IMR-90 (cell line): Measurements from ENCODE around the gene PRKCG. TPM values are rescaled to one million over a fixed set of nuclear protein-coding genes. Genes with fewer than 3 reads are reported as not detected.
A peak's percentile ranks its signal among the peaks of the same experiment; 100 is the strongest.

Experiments used
- ATAC-seq: fragments of 200-7000 bp; cut with Tn5 transposase; 2 replicates; pipeline ENCODE4 v1.9.1; 2020; ENCODE audit warnings: low read depth, mild to moderate bottlenecking, moderate library complexity
- BruUV-seq: library from RNA; stranded (reverse); fragments of 400-500 nt; replicated peaks from 2 replicates; lab custom pipeline; 2021; lab: Mats Ljungman, UMichigan
- CTCF ChIA-PET: fragments of 300-600 bp; formaldehyde crosslinking; extraction: SDS; loops from one replicate; lab custom pipeline; 2021; ENCODE audit warnings: antibody characterized with exemption; lab: Yijun Ruan, JAX
- POLR2A ChIA-PET: fragments of 300-600 bp; sonication (Branson Sonifier 250); formaldehyde crosslinking; loops from one replicate; lab custom pipeline; 2022; ENCODE audit warnings: antibody characterized with exemption; ENCODE audit not compliant: unreplicated experiment; lab: Charles Lee
- DNase-seq: peaks from one replicate; pipeline ENCODE4 v3.0.0; 2013
- H2AFZ ChIP-seq: replicated peaks from 2 replicates; pipeline ENCODE3; 2013; ENCODE audit warnings: low read length, mild to moderate bottlenecking; ENCODE audit not compliant: poor library complexity
- H2AK5ac ChIP-seq: 2 replicates; pipeline ENCODE4 v1.6.1; 2013; ENCODE audit warnings: low read depth, low read length, inconsistent platforms
- H2AK9ac ChIP-seq: replicated peaks from 2 replicates; pipeline ENCODE3; 2013; ENCODE audit warnings: mild to moderate bottlenecking, low read depth, low read length, moderate library complexity; ENCODE audit not compliant: poor library complexity
- H2BK120ac ChIP-seq: 2 replicates; pipeline ENCODE4 v1.6.1; 2013; ENCODE audit warnings: low read depth, low read length, inconsistent platforms
- H2BK15ac ChIP-seq: 3 replicates; pipeline ENCODE4 v1.6.1; 2013; ENCODE audit warnings: low read depth, low read length, inconsistent platforms
- H2BK20ac ChIP-seq: 2 replicates; pipeline ENCODE4 v1.6.1; 2013; ENCODE audit warnings: low read depth, mild to moderate bottlenecking, inconsistent platforms, low read length, moderate library complexity
- H2BK5ac ChIP-seq: 2 replicates; pipeline ENCODE4 v1.6.1; 2013; ENCODE audit warnings: mild to moderate bottlenecking, low read depth, low read length, inconsistent platforms; ENCODE audit not compliant: poor library complexity, severe bottlenecking
- H3K14ac ChIP-seq: replicated peaks from 2 replicates; pipeline ENCODE4 v1.6.1; 2013; ENCODE audit warnings: low read depth, low read length, inconsistent platforms
- H3K18ac ChIP-seq: 2 replicates; pipeline ENCODE4 v1.6.1; 2013; ENCODE audit warnings: low read depth, low read length, control low read depth
- H3K23ac ChIP-seq: 2 replicates; pipeline ENCODE4 v1.6.1; 2013; ENCODE audit warnings: low read depth, low read length, inconsistent platforms
- H3K27ac ChIP-seq: 2 replicates; pipeline ENCODE4 v1.5.1; 2013; ENCODE audit warnings: mild to moderate bottlenecking, control low read depth, low read length; ENCODE audit not compliant: insufficient read depth
- H3K27me3 ChIP-seq: 2 replicates; pipeline ENCODE4 v1.6.1; 2013; ENCODE audit warnings: low read length; ENCODE audit not compliant: control insufficient read depth, insufficient read depth
- H3K36me3 ChIP-seq: 2 replicates; pipeline ENCODE4 v1.6.1; 2013; ENCODE audit warnings: low read length, mixed read lengths; ENCODE audit not compliant: control insufficient read depth, insufficient read depth
- H3K4ac ChIP-seq: 2 replicates; pipeline ENCODE4 v1.6.1; 2013; ENCODE audit warnings: low read depth, low read length, inconsistent platforms
- H3K4me1 ChIP-seq: 2 replicates; pipeline ENCODE4 v1.6.1; 2013; ENCODE audit warnings: low read length, mixed read lengths; ENCODE audit not compliant: control insufficient read depth, insufficient read depth
- H3K4me2 ChIP-seq: 2 replicates; pipeline ENCODE4 v1.6.1; 2013; ENCODE audit warnings: low read depth, mild to moderate bottlenecking, control low read depth, low read length, moderate library complexity
- H3K4me3 ChIP-seq: 2 replicates; pipeline ENCODE4 v1.5.1; 2013; ENCODE audit warnings: low read depth, mild to moderate bottlenecking, control low read depth, low read length, moderate library complexity; ENCODE audit not compliant: insufficient read depth
- H3K56ac ChIP-seq: 2 replicates; pipeline ENCODE4 v1.6.1; 2013; ENCODE audit warnings: low read length, inconsistent platforms; ENCODE audit not compliant: insufficient read depth; ENCODE audit errors: extremely low read depth
- H3K79me1 ChIP-seq, 2 experiments: 2 replicates each; pipeline ENCODE4 v1.6.1; 2013; ENCODE audit warnings: low read length in 2 of 2, inconsistent platforms in 1 of 2, low read depth in 1 of 2
- H3K9ac ChIP-seq: 2 replicates; pipeline ENCODE4 v1.6.1; 2013; ENCODE audit warnings: low read depth, low read length, control low read depth
- H3K9me1 ChIP-seq: 2 replicates; pipeline ENCODE4 v1.6.1; 2013; ENCODE audit warnings: low read length, inconsistent platforms; ENCODE audit not compliant: insufficient read depth
- H3K9me3 ChIP-seq: 2 replicates; pipeline ENCODE4 v1.6.1; 2013; ENCODE audit warnings: low read length; ENCODE audit not compliant: control insufficient read depth, insufficient read depth
- H4K20me1 ChIP-seq: 2 replicates; pipeline ENCODE4 v1.6.1; 2013; ENCODE audit warnings: low read length, inconsistent platforms; ENCODE audit not compliant: insufficient read depth
- H4K5ac ChIP-seq: 2 replicates; pipeline ENCODE4 v1.6.1; 2013; ENCODE audit warnings: mild to moderate bottlenecking, low read depth, low read length, control low read depth
- H4K8ac ChIP-seq, 2 experiments: 2 replicates each; pipeline ENCODE4 v1.6.1; 2013; ENCODE audit warnings: low read depth in 2 of 2, low read length in 2 of 2, control low read depth in 1 of 2, inconsistent platforms in 1 of 2
- H4K91ac ChIP-seq: 2 replicates; pipeline ENCODE4 v1.6.1; 2013; ENCODE audit warnings: low read depth, low read length, inconsistent platforms; ENCODE audit not compliant: insufficient read depth
- BHLHE40 ChIP-seq: fragments of 150-350 bp; IDR thresholded peaks from 2 replicates; pipeline ENCODE4 v1.6.1; 2016; ENCODE audit warnings: mild to moderate bottlenecking, low read depth, low read length
- CHD1 ChIP-seq: IDR thresholded peaks from 2 replicates; pipeline ENCODE4 v1.6.1; 2012; ENCODE audit warnings: low read depth, low read length, improper control_type of control experiment
- CTCF ChIP-seq: conservative IDR thresholded peaks from 2 replicates; pipeline ENCODE4 v1.5.1; 2012; ENCODE audit warnings: mild to moderate bottlenecking, low read depth, low read length, improper control_type of control experiment
- FOS ChIP-seq: fragments of 150-350 bp; IDR thresholded peaks from 2 replicates; pipeline ENCODE4 v1.6.1; 2016; ENCODE audit warnings: low read depth, low read length
- MAFK ChIP-seq: IDR thresholded peaks from 2 replicates; pipeline ENCODE4 v1.6.1; 2012; ENCODE audit warnings: low read depth, low read length, improper control_type of control experiment
- MAZ ChIP-seq: IDR thresholded peaks from 2 replicates; pipeline ENCODE4 v1.6.1; 2012; ENCODE audit warnings: low read depth, mild to moderate bottlenecking, low read length, improper control_type of control experiment, moderate library complexity, borderline replicate concordance
- NFE2L2 ChIP-seq: fragments of 150-350 bp; IDR thresholded peaks from 2 replicates; pipeline ENCODE4 v1.6.1; 2016; ENCODE audit warnings: low read depth, mild to moderate bottlenecking, low read length
- POLR2A ChIP-seq: IDR thresholded peaks from 2 replicates; pipeline ENCODE4 v1.6.1; 2012; ENCODE audit warnings: mild to moderate bottlenecking, low read depth, low read length
- RAD21 ChIP-seq: IDR thresholded peaks from 2 replicates; pipeline ENCODE4 v1.6.1; 2012; ENCODE audit warnings: low read length, improper control_type of control experiment
- RCOR1 ChIP-seq: IDR thresholded peaks from 2 replicates; pipeline ENCODE4 v1.6.1; 2012; ENCODE audit warnings: mild to moderate bottlenecking, low read length, improper control_type of control experiment; ENCODE audit not compliant: insufficient replicate concordance
- RFX5 ChIP-seq: IDR thresholded peaks from 2 replicates; pipeline ENCODE4 v1.8.0; 2012; ENCODE audit warnings: low read depth, mild to moderate bottlenecking, low read length, moderate library complexity
- SMC3 ChIP-seq: fragments of 150-350 bp; IDR thresholded peaks from 2 replicates; pipeline ENCODE4 v1.6.1; 2016; ENCODE audit warnings: low read depth, mild to moderate bottlenecking, antibody characterized with exemption, low read length, moderate library complexity
- USF2 ChIP-seq: fragments of 150-350 bp; IDR thresholded peaks from 2 replicates; pipeline ENCODE4 v1.6.1; 2017; ENCODE audit warnings: mild to moderate bottlenecking, antibody characterized with exemption, low read length, low read depth
- WGBS, 2 experiments: methylation state at CpG; one replicate each; pipeline versions ENCODE4 v1.1.5 to v1.1.7; 2013; ENCODE audit warnings: missing lambda C conversion rate in 2 of 2; ENCODE audit not compliant: insufficient read length in 1 of 2; ENCODE audit errors: extremely low coverage in 2 of 2; 5-methylcytosine and 5-hydroxymethylcytosine counted together
- dilution Hi-C: fragments of 300-500 bp; cut with HindIII; formaldehyde crosslinking; loops from one replicate; pipeline ENCODE4 v1.14.3; 2018; ENCODE audit warnings: low sequenced_read_pairs; ENCODE audit not compliant: unreplicated experiment
- in situ Hi-C: fragments of 300-500 bp; cut with MboI; formaldehyde crosslinking; loops from 3 replicates; pipeline ENCODE4 v1.14.3; 2019; ENCODE audit warnings: low sequenced_read_pairs, inconsistent platforms, mixed read lengths
- intact Hi-C: fragments of 100-400 bp; cut with micrococcal nuclease; formaldehyde crosslinking; loops from 2 replicates; pipeline ENCODE4 v1.10.0; 2022
- polyA plus RNA-seq, 3 experiments: library from polyadenylated mRNA; depleted of rRNA; stranded (reverse); fragments of >200 nt; gene quantifications; 2 replicates each; pipeline ENCODE4 v1.2.3, GENCODE V29; 2012; ENCODE audit warnings: low replicate concordance in 1 of 3
- total RNA-seq: library from RNA; depleted of rRNA; stranded (reverse); fragments of >200 nt; gene quantifications from 2 replicates; pipeline ENCODE4 v1.2.3, GENCODE V29; 2012

Gene PRKCG
- total and polyA plus RNA-seq, 2 of the 4 experiments (the other 2 are of a cell fraction): not detected

GRCh38 chr19:53927739-53928138, 45.7 kb downstream of the PRKCG start:
- H3K4ac ChIP-seq: no peak overlapping the region
- H3K23ac ChIP-seq: no peak overlapping the region
- ChIA-PET CTCF (no interaction called here), POLR2A (interaction anchor here (0.6 kb wide), 1 partner anchor 53 kb away, joined by 5 read pairs; no protein-coding TSS in a partner anchor)
- no peaks in the 10 kb centered on the region for H3K4me1 ChIP-seq
- no peak overlapping the region for H4K91ac ChIP-seq
- no peak overlapping the region for H3K4me2 ChIP-seq
- in situ Hi-C loops: no loop called here
- H3K18ac ChIP-seq: no peak overlapping the region
- H3K36me3 ChIP-seq: no peaks in the 10 kb centered on the region; the same call in 1 of the 2 replicates
- no peak overlapping the region for H2BK15ac ChIP-seq
- H3K79me1 ChIP-seq: no peaks in the 10 kb centered on the region
- BruUV-seq: no TSS peak
- H2BK20ac ChIP-seq: no peak overlapping the region
- no peak overlapping the region for H2BK5ac ChIP-seq
- no peak overlapping the region for H4K8ac ChIP-seq
- H3K27ac ChIP-seq: no peak overlapping the region
- no peak overlapping the region for H2AK5ac ChIP-seq
- H3K9me3 ChIP-seq: no peaks in the 10 kb centered on the region
- 0% methylated on average over 2 of the region's 8 CpGs; no CpG with 5 or more reads in 1 of the 2 experiments for WGBS, 2 experiments
- H4K5ac ChIP-seq: no peak overlapping the region
- no peak for TF ChIP-seq CTCF
- TF ChIP-seq MAFK: no peak
- TF ChIP-seq CHD1: no peak
- no peak for TF ChIP-seq SMC3
- TF ChIP-seq NFE2L2: no peak
- TF ChIP-seq USF2: no peak
- no peak for TF ChIP-seq FOS
- TF ChIP-seq RAD21: no peak
- TF ChIP-seq POLR2A: no peak
- TF ChIP-seq RCOR1: no peak
- TF ChIP-seq RFX5: no peak
- TF ChIP-seq MAZ: no peak
- TF ChIP-seq BHLHE40: no peak
- no peak overlapping the region for H3K56ac ChIP-seq
- no peak overlapping the region for H2BK120ac ChIP-seq
- no peak overlapping the region for H3K9ac ChIP-seq
- H3K27me3 ChIP-seq: no peaks in the 10 kb centered on the region
- intact Hi-C loops: loop anchor here (2.0 kb wide), 1 partner anchor 25 kb away; no protein-coding TSS in a partner anchor
- no peaks in the 10 kb centered on the region for H3K9me1 ChIP-seq
- no peak overlapping the region for H2AFZ ChIP-seq
- H2AK9ac ChIP-seq: no peak overlapping the region
- dilution Hi-C loops: no loop called here
- H3K4me3 ChIP-seq: no peak overlapping the region
- ATAC-seq (peak; percentile 75), DNase-seq (peak; percentile 64)
- no peak overlapping the region for H3K14ac ChIP-seq
- no peaks in the 10 kb centered on the region for H4K20me1 ChIP-seq
